GM18909 (cell line): ENCODE data around the gene RBM23.
"Not testable (repeated sequence)": the region's sequence is repeated elsewhere in the genome, so short reads cannot be mapped to it uniquely, and the experiment has no call there.

Experiments
- ATAC-seq: cut with Tn5 transposase; IDR thresholded peaks from one replicate; pipeline ENCODE4 v1.9.1; 2021; ENCODE audit warnings: mild to moderate bottlenecking; ENCODE audit not compliant: unreplicated experiment, poor library complexity

RBM23 gene

GRCh38 chr14:22871224-22872032 lies 47.5 kb downstream of the RBM23 start, which contains the start of gene LRP10:
LRP10 (plus strand) TSS chr14:22871740; CDS start chr14:22872304, 564 bp downstream.
- peak; percentile 79 for ATAC-seq

GRCh38 chr14:22870811-22871223 lies 48.1 kb downstream of the RBM23 start:
- peak; percentile 41 for ATAC-seq

GRCh38 chr14:22866874-22867273 lies 52.1 kb downstream of the RBM23 start:
- no peak for ATAC-seq

GRCh38 chr14:22865424-22866405 lies 53.2 kb downstream of the RBM23 start:
- ATAC-seq: no peak

GRCh38 chr14:22864979-22865378 lies 54.0 kb downstream of the RBM23 start:
- no peak for ATAC-seq

GRCh38 chr14:22861651-22862050 lies 57.3 kb downstream of the RBM23 start:
- ATAC-seq: no peak

GRCh38 chr14:22860377-22860776 lies 58.6 kb downstream of the RBM23 start:
- not testable (repeated sequence) for ATAC-seq

- no peak for ATAC-seq
Observed at GRCh38 chr14:22856428-22856827, 62.5 kb downstream of the RBM23 start.

GRCh38 chr14:22854963-22855724 lies 63.8 kb downstream of the RBM23 start:
- no peak for ATAC-seq

- ATAC-seq: not testable (repeated sequence)
Observed at GRCh38 chr14:22854296-22854695, 64.7 kb downstream of the RBM23 start.

GRCh38 chr14:22852940-22853767 lies 65.8 kb downstream of the RBM23 start:
- ATAC-seq: peak; percentile 76

GRCh38 chr14:22852599-22852939 lies 66.4 kb downstream of the RBM23 start:
- no peak for ATAC-seq

GRCh38 chr14:22852178-22852577 lies 66.8 kb downstream of the RBM23 start:
- ATAC-seq: not testable (repeated sequence)

- no peak for ATAC-seq
Observed at GRCh38 chr14:22850944-22851764, 67.8 kb downstream of the RBM23 start.

GRCh38 chr14:22849212-22849819 lies 69.6 kb downstream of the RBM23 start:
- no peak for ATAC-seq

GRCh38 chr14:22848351-22849164 lies 70.4 kb downstream of the RBM23 start:
- no peak for ATAC-seq

GRCh38 chr14:22847661-22848341 lies 71.1 kb downstream of the RBM23 start:
- no peak for ATAC-seq
